ACC112 (cell line): Measurements from ENCODE around the gene TNPO2.

Experiments
- H2AFZ ChIP-seq: fragments of 200-600 bp; sonication (generic); one replicate; pipeline ENCODE4 v1.6.0; 2017; ENCODE audit warnings: antibody characterized with exemption, low read length; ENCODE audit not compliant: unreplicated experiment
- H3K27ac ChIP-seq: fragments of 200-600 bp; sonication (generic); 2 replicates; pipeline ENCODE4 v1.5.1; 2014; ENCODE audit warnings: low read depth, mild to moderate bottlenecking, antibody characterized with exemption, low read length, moderate library complexity
- H3K27me3 ChIP-seq: fragments of 200-600 bp; sonication (generic); 2 replicates; pipeline ENCODE4 v1.6.1; 2014; ENCODE audit warnings: mild to moderate bottlenecking, antibody characterized with exemption, low read length, moderate library complexity, mixed read lengths; ENCODE audit not compliant: insufficient read depth
- H3K36me3 ChIP-seq: fragments of 200-600 bp; sonication (generic); 2 replicates; pipeline ENCODE4 v1.6.1; 2016; ENCODE audit warnings: mild to moderate bottlenecking, antibody characterized with exemption, low read length, moderate library complexity, mixed read lengths; ENCODE audit not compliant: insufficient read depth
- H3K4me1 ChIP-seq: fragments of 200-600 bp; sonication (generic); one replicate; pipeline ENCODE4 v1.6.1; 2016; ENCODE audit warnings: low read length, mixed read lengths; ENCODE audit not compliant: insufficient read depth, unreplicated experiment, control insufficient read depth
- H3K4me3 ChIP-seq: fragments of 200-600 bp; sonication (generic); 2 replicates; pipeline ENCODE4 v1.5.1; 2014; ENCODE audit warnings: mild to moderate bottlenecking, low read depth, low read length
- H3K79me2 ChIP-seq: fragments of 200-600 bp; sonication (generic); one replicate; pipeline ENCODE4 v1.6.0; 2016; ENCODE audit warnings: low read length; ENCODE audit not compliant: control insufficient read depth, unreplicated experiment, insufficient read depth

Gene TNPO2

DNA sequence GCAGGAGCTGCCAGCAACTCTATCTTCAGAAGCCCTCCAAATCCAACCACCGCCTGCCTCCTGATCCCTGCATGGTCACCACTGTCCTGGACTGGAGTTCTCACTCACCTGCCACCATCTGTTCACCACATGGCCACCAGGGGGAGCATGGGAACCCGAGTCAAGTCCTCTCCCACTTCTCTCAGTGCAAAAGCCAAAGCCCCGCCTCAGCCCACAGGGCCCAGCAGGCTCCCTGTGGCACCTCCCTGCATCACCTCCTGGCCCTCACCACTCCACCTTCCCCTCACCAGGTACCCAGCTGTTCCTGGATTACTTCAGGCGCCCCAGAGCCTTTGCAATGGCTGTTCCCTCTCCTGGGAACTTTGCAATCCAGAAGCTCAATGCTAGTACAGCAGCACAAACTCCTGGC, 47.3 kb downstream of the TNPO2 start:
- Histone ChIP-seq H2AFZ (no peak overlapping the region), H3K27ac (no peak overlapping the region), H3K27me3 (no peaks in the 10 kb centered on the region), H3K4me1 (no peaks in the 10 kb centered on the region), H3K36me3 (no peaks in the 10 kb centered on the region), H3K79me2 (peaks cover 10% of the 10 kb centered on the region), H3K4me3 (no peak overlapping the region)

- Histone ChIP-seq H3K27ac (no peak overlapping the region), H3K4me3 (no peak overlapping the region)
Measured at GRCh38 chr19:12675940-12676339, 47.8 kb downstream of the TNPO2 start.

DNA sequence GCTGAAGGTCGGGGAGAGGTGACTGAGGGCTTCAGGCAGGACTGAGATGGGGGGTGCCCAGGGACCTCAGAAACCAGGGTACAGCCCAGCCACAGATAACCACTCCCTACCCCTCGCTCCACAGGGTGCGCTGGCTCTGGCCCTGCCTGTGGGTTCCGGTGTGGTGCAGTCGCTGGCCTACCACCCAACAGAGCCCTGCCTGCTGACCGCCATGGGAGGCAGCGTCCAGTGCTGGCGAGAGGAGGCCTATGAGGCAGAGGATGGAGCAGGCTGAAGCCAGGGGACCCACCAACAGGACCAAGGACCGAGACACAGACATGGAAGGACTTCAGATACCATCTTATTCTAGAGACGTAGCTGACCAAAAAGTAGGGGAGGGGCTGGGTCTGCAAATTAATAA, 48.3 kb downstream of the TNPO2 start:
- Histone ChIP-seq H3K36me3 (no peaks in the 10 kb centered on the region), H3K4me1 (peaks cover 2% of the 10 kb centered on the region), H3K79me2 (peaks cover 11% of the 10 kb centered on the region), H3K27me3 (no peaks in the 10 kb centered on the region), H3K27ac (no peak overlapping the region), H3K4me3 (no peak overlapping the region), H2AFZ (no peak overlapping the region)

More at GRCh38 chr19:12675940-12676339, 47.8 kb downstream of the TNPO2 start:
- peaks cover 10% of the 10 kb centered on the region for H3K79me2 ChIP-seq
- H3K36me3 ChIP-seq = no peaks in the 10 kb centered on the region
- no peak overlapping the region for H2AFZ ChIP-seq
- no peaks in the 10 kb centered on the region for H3K4me1 ChIP-seq
- no peaks in the 10 kb centered on the region for H3K27me3 ChIP-seq

DNA sequence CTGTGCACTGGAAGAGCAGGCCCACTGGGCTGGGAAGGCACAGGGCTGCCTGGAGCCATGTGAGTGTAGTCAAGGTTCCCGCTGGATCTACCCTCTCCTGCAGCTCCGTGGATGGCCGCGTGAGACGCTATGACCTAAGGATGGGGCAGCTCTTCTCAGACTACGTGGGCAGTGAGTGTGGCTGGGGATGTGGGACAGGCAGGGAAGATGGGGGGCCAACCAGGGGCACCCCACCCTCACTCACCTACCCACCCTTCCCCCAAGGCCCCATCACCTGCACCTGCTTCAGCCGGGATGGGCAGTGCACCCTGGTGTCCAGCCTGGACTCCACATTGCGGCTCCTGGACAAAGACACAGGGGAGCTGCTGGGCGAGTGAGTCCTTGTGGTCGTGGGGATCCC, 51.0 kb downstream of the TNPO2 start:
- Histone ChIP-seq H3K79me2 (peaks cover 20% of the 10 kb centered on the region), H3K36me3 (no peaks in the 10 kb centered on the region), H3K27ac (no peak overlapping the region), H3K4me3 (no peak overlapping the region), H3K27me3 (no peaks in the 10 kb centered on the region), H2AFZ (no peak overlapping the region), H3K4me1 (peaks cover 10% of the 10 kb centered on the region)

DNA sequence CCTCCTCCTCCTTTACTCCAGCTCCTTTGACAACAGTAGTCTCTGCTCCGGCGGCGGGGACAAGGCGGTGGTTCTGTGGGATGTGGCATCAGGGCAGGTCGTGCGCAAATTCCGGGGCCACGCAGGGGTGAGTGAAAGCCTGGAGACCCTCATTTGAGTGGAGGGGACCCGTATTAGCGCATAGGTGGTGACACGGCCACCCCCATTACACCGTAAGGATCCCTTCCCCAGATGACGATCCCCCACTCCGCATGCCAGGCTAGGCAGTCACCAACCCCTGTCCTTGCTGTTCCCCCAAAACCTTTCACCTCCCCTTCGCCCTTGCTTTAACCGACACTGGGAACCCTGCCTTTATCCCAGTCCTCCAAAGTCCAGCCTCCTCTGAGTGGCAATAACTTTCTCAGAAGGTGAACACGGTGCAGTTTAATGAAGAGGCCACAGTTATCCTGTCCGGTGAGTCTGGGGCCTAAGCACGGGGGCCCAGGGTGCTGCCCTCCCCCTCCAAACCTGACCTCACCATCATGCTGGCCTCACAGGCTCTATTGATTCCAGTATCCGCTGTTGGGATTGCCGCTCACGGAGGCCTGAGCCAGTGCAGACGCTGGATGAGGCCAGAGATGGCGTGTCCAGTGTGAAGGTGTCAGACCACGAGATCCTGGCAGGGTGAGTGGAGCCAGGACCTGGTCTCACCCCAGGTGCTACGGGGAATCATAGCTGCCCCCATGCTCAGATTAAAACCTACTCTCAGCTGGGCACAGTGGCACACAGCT, 53.4 kb downstream of the TNPO2 start:
- Histone ChIP-seq H3K36me3 (no peaks in the 10 kb centered on the region), H3K27ac (peak overlapping the region; percentile 96; the same call in 1 of the 2 replicates), H3K27me3 (no peaks in the 10 kb centered on the region), H3K4me1 (peaks cover 22% of the 10 kb centered on the region), H3K79me2 (peaks cover 22% of the 10 kb centered on the region), H3K4me3 (peak overlapping the region; percentile 94), H2AFZ (no peak overlapping the region)

- peak overlapping the region; percentile 96 for H3K27ac ChIP-seq
- H3K36me3 ChIP-seq = no peaks in the 10 kb centered on the region
- peaks cover 22% of the 10 kb centered on the region for H3K4me1 ChIP-seq
- no peaks in the 10 kb centered on the region for H3K27me3 ChIP-seq
- H2AFZ ChIP-seq = peak overlapping the region; percentile 74
- peak overlapping the region; percentile 94 for H3K4me3 ChIP-seq
- H3K79me2 ChIP-seq = peaks cover 22% of the 10 kb centered on the region
Measured at GRCh38 chr19:12669270-12670158, 54.2 kb downstream of the TNPO2 start.

DNA sequence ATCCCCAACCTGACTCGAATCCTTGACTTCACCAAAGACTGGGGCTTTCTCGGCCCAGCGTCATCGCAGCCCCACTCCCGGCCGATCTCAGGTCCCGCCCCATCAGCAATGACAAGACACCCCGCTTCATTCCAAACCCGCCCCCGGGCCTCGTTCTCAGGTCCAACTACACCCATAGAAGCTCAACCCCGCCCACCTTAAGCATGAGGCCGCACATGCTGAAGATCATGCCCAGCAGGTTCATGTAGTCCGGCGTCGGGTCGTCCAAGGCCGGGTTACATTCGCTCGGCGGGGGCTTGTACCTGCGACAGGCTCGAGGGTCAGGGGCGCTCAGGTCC, 54.8 kb downstream of the TNPO2 start:
- peaks cover 22% of the 10 kb centered on the region for H3K79me2 ChIP-seq
- H3K27me3 ChIP-seq = no peaks in the 10 kb centered on the region
- no peaks in the 10 kb centered on the region for H3K36me3 ChIP-seq
- H3K4me3 ChIP-seq = peak overlapping the region; percentile 94
- peak overlapping the region; percentile 96 for H3K27ac ChIP-seq
- peak overlapping the region; percentile 57 for H2AFZ ChIP-seq
- peaks cover 22% of the 10 kb centered on the region for H3K4me1 ChIP-seq

GRCh38 chr19:12668346-12668745, 55.4 kb downstream of the TNPO2 start:
- H3K27me3 ChIP-seq = no peaks in the 10 kb centered on the region
- peak overlapping the region; percentile 57 for H2AFZ ChIP-seq
- peak overlapping the region; percentile 96; the same call in 1 of the 2 replicates for H3K27ac ChIP-seq
- peaks cover 22% of the 10 kb centered on the region for H3K4me1 ChIP-seq
- peaks cover 22% of the 10 kb centered on the region for H3K79me2 ChIP-seq
- H3K4me3 ChIP-seq = peak overlapping the region; percentile 94
- no peaks in the 10 kb centered on the region for H3K36me3 ChIP-seq

GRCh38 chr19:12667731-12668302, 55.9 kb downstream of the TNPO2 start:
- peaks cover 22% of the 10 kb centered on the region for H3K4me1 ChIP-seq
- H3K36me3 ChIP-seq = no peaks in the 10 kb centered on the region
- H3K27ac ChIP-seq = no peak overlapping the region

GRCh38 chr19:12666265-12667048, 57.3 kb downstream of the TNPO2 start, which contains the start of the genes MAN2B1 and WDR83:
Gene MAN2B1, minus strand, starts transcription at chr19:12666742. Its CDS starts 41 bp downstream, at chr19:12666701.
Gene WDR83, plus strand, starts transcription at chr19:12666807. Its CDS starts 2,984 bp downstream, at chr19:12669791.
- H3K4me1 ChIP-seq = peaks cover 22% of the 10 kb centered on the region
- H3K27ac ChIP-seq = peak within 1 kb of the TSS; percentile 19; the same call in 1 of the 2 replicates
- H3K79me2 ChIP-seq = peaks cover 22% of the 10 kb centered on the region
- no peaks in the 10 kb centered on the region for H3K36me3 ChIP-seq
- no peaks in the 10 kb centered on the region for H3K27me3 ChIP-seq
- H2AFZ ChIP-seq = peak within 1 kb of the TSS; percentile 97
- peak within 1 kb of the TSS; percentile 97 for H3K4me3 ChIP-seq

More at GRCh38 chr19:12667731-12668302, 55.9 kb downstream of the TNPO2 start:
- Histone ChIP-seq H3K4me3 (peak overlapping the region; percentile 94; the same call in 1 of the 2 replicates), H3K27me3 (no peaks in the 10 kb centered on the region), H2AFZ (no peak overlapping the region), H3K79me2 (peaks cover 22% of the 10 kb centered on the region)
